Breast epithelium (tissue), 3 donors: Measurements from ENCODE around the gene CBX8.

Experiments
- POLR2A ChIP-seq: fragments of 450-650 bp; IDR thresholded peaks from one replicate; pipeline ENCODE4 v1.6.1; 2016; ENCODE audit warnings: antibody characterized with exemption, mild to moderate bottlenecking, moderate library complexity
- TF ChIP-seq, protein P1 (sequence below), 3 donors: fragments of 450-650 bp; IDR thresholded peaks; one replicate each; pipeline ENCODE4 v1.5.1; 2016 to 2017; ENCODE audit warnings: antibody characterized with exemption in 3 of 3, mild to moderate bottlenecking in 3 of 3, moderate library complexity in 3 of 3

DNA sequence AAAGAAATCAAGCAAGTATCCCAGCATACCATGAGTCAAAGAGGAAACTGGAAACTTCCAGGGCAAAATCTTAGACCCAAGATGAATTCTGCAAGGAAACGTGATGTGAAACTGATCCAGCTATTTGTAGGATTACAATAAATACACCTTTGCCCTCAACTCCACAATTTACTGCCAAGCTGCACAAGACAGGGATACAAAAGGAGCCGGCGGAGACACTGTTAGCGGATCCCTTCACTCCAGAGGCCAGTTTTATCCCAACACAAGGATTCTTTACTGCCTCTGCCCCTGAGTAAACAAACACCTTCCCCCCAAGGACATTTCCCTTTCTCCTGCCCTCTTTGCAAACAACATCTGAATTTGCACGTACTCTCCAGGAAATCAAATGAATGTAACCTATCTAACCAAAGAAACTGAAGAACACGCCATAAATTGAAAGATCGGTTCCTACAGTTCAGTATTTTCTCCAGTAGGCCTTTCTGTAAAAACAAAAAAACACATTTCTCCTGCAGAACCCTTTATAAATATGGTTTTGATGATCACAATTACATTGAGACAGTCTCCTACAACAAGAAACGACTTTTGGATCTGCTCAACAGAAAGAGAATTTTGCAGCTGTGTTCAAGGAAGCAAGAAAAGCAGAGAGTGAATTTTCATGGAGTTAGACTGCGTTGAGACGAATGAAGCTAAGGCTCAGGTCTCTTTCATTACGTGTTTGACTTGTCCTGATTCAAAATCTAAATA is 20.3 kb downstream of the CBX8 start:
- TF ChIP-seq, protein P1, sequence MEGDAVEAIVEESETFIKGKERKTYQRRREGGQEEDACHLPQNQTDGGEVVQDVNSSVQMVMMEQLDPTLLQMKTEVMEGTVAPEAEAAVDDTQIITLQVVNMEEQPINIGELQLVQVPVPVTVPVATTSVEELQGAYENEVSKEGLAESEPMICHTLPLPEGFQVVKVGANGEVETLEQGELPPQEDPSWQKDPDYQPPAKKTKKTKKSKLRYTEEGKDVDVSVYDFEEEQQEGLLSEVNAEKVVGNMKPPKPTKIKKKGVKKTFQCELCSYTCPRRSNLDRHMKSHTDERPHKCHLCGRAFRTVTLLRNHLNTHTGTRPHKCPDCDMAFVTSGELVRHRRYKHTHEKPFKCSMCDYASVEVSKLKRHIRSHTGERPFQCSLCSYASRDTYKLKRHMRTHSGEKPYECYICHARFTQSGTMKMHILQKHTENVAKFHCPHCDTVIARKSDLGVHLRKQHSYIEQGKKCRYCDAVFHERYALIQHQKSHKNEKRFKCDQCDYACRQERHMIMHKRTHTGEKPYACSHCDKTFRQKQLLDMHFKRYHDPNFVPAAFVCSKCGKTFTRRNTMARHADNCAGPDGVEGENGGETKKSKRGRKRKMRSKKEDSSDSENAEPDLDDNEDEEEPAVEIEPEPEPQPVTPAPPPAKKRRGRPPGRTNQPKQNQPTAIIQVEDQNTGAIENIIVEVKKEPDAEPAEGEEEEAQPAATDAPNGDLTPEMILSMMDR (IDR thresholded peaks at IDR 0.05) = no peak
- no peak for TF ChIP-seq POLR2A
